CD4-positive, alpha-beta memory T cell (primary cell): Measurements from ENCODE around the gene IGSF6. TPM values are rescaled to one million over a fixed set of nuclear protein-coding genes. Genes with fewer than 3 reads are reported as not detected.
A peak's percentile ranks its signal among the peaks of the same experiment; 100 is the strongest.
"Not testable (repeated sequence)": the region's sequence is repeated elsewhere in the genome, so short reads cannot be mapped to it uniquely, and the experiment has no call there.

ENCODE experiments used
- CTCF ChIA-PET: fragments of 350-600 bp; sonication (Branson Sonifier 250); formaldehyde crosslinking; loops from one replicate; lab custom pipeline; 2021; ENCODE audit warnings: inconsistent platforms; ENCODE audit not compliant: partially characterized antibody; lab: Charles Lee
- POLR2A ChIA-PET: fragments of 350-600 bp; sonication (Branson Sonifier 250); formaldehyde crosslinking; loops from one replicate; lab custom pipeline; 2021; ENCODE audit not compliant: partially characterized antibody; lab: Charles Lee
- DNase-seq, 5 donors: peaks; one replicate each; pipeline versions ENCODE4 v3.0.0 to v3.0.0-alpha.2; 2020 to 2022; ENCODE audit warnings: mixed read lengths in 1 of 5
- H3K27ac ChIP-seq: one replicate; pipeline ENCODE4 v1.7.0; 2013; ENCODE audit warnings: low read depth, low read length
- H3K27me3 ChIP-seq: 2 replicates; pipeline ENCODE4 v1.7.0; 2013; ENCODE audit warnings: mild to moderate bottlenecking, low read length, moderate library complexity; ENCODE audit not compliant: insufficient read depth
- H3K36me3 ChIP-seq: 2 replicates; pipeline ENCODE4 v1.7.0; 2013; ENCODE audit warnings: mild to moderate bottlenecking, low read length, moderate library complexity; ENCODE audit not compliant: insufficient read depth
- H3K4me1 ChIP-seq: 2 replicates; pipeline ENCODE4 v1.7.0; 2013; ENCODE audit warnings: mild to moderate bottlenecking, low read length, moderate library complexity; ENCODE audit not compliant: insufficient read depth
- H3K4me3 ChIP-seq, 2 donors: one replicate each; pipeline ENCODE4 v1.7.0; 2013; ENCODE audit warnings: low read length in 2 of 2, mild to moderate bottlenecking in 1 of 2
- H3K9me3 ChIP-seq, 2 donors: one replicate each; pipeline ENCODE4 v1.7.0; 2013; ENCODE audit warnings: low read length in 2 of 2, control low read depth in 1 of 2; ENCODE audit not compliant: control insufficient read depth in 1 of 2
- H3K27ac Mint-ChIP-seq, 7 donors: one replicate each; pipeline ENCODE4 v1.8.0; 2020 to 2021; ENCODE audit warnings: mixed read lengths in 7 of 7, mild to moderate bottlenecking in 6 of 7, inconsistent platforms in 3 of 7, moderate library complexity in 3 of 7
- H3K27me3 Mint-ChIP-seq, 2 donors: one replicate each; pipeline ENCODE4 v1.8.0; 2020 to 2021; ENCODE audit warnings: mixed read lengths in 2 of 2
- H3K36me3 Mint-ChIP-seq, 2 donors: one replicate each; pipeline ENCODE4 v1.8.0; 2020 to 2021; ENCODE audit warnings: mixed read lengths in 2 of 2, inconsistent platforms in 1 of 2, mild to moderate bottlenecking in 1 of 2
- H3K4me1 Mint-ChIP-seq, 4 donors: one replicate each; pipeline ENCODE4 v1.8.0; 2020 to 2021; ENCODE audit warnings: mixed read lengths in 4 of 4, mild to moderate bottlenecking in 1 of 4
- H3K4me3 Mint-ChIP-seq, 8 donors: one replicate each; pipeline ENCODE4 v1.8.0; 2020 to 2021; ENCODE audit warnings: mixed read lengths in 8 of 8, mild to moderate bottlenecking in 7 of 8, moderate library complexity in 6 of 8, inconsistent platforms in 3 of 8
- H3K9me3 Mint-ChIP-seq, 8 donors: one replicate each; pipeline ENCODE4 v1.8.0; 2020 to 2021; ENCODE audit warnings: mixed read lengths in 8 of 8, mild to moderate bottlenecking in 5 of 8, inconsistent platforms in 3 of 8, moderate library complexity in 1 of 8
- intact Hi-C: fragments of 100-400 bp; cut with micrococcal nuclease; formaldehyde crosslinking; loops from one replicate; pipeline ENCODE4 v1.15.1; 2023
- polyA plus RNA-seq, 2 donors: library from polyadenylated mRNA; unstranded; fragments of 300-500 nt; fragmentation: Illumina TruSeq; gene quantifications; one replicate each; pipeline ENCODE4 v1.2.3, GENCODE V29; 2021
- total RNA-seq, 2 experiments: library from RNA; stranded (reverse); gene quantifications; one replicate each; pipeline ENCODE4 v1.2.3, GENCODE V29; 2021

Gene IGSF6
- total and polyA plus RNA-seq, 4 experiments from 2014 or later, result 0.13 to 5.1 (median 2.1) TPM

DNA sequence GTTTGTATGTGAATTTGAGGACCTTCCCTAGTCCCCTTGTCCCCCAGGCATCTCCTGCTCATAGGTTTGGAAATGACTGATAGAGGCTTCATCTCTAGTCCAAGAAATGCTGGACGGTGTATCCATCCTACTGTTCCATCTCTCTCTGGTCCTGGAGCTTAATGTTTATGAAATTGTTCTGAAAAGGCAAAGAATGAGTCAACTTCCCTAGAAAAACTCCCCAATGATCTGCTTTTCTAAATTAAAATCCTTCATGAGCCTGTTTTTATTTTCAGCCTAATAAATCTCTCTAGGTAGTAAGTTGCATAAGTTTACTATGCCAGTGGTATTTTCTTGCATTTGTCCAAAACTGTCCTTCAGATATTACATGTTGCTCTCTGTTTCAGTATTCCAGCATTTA, 2.1 kb upstream of the IGSF6 start:
- no peaks in the 10 kb centered on the region for H3K9me3 ChIP-seq
- Mint-ChIP-seq H3K36me3 (peaks cover 8 to 27% of the 10 kb centered on the region in 2 donors), H3K9me3 (no peaks in the 10 kb centered on the region), H3K27me3 (no peaks in the 10 kb centered on the region), H3K4me1 (peaks cover 21 to 40% (median 33%) of the 10 kb centered on the region in 4 donors), H3K4me3 (no peak overlapping the region), H3K27ac (peak overlapping the region in 4 of 7 donors; percentile 42 to 81 (median 64))
- intact Hi-C loops, result loop anchor here (10.0 kb wide), 1 partner anchor 150 kb away; no protein-coding TSS in a partner anchor
- DNase-seq, result no peak
- no peak overlapping the region for H3K27ac ChIP-seq
- no peak overlapping the region for H3K4me3 ChIP-seq
- no peaks in the 10 kb centered on the region for H3K27me3 ChIP-seq
- peaks cover 21% of the 10 kb centered on the region for H3K4me1 ChIP-seq
- POLR2A ChIA-PET, result interaction anchor here (0.7 kb wide), 1 partner anchor 153 kb away, joined by 3 read pairs; no protein-coding TSS in a partner anchor
- peaks cover 16% of the 10 kb centered on the region for H3K36me3 ChIP-seq
- CTCF ChIA-PET, result interaction anchor here (0.7 to 3.5 kb wide), 3 partner anchors 8 to 56 kb away, joined by 3 to 83 read pairs (median 3); no protein-coding TSS in a partner anchor

DNA sequence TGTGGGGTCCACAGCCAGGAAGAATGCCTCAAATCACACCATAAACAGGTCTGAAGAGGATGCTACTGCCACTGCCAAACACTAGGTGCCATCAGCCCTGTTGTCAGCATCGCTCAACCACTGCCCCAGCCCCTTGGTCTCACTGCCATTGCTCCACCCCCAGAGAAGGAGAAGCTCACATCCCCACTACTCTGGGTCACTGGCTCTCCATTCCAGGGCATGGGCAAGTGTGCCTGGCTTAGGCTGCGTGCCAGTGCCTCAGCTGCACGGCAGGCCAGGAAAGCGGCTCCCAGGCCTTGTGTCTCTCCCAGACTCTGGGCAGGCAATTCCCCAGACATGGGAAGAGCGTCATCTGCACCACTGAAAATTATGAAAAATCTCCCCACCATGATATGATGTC, 1.2 kb upstream of the IGSF6 start:
- no peak overlapping the region for H3K27ac Mint-ChIP-seq
- Histone ChIP-seq H3K27ac (no peak overlapping the region), H3K36me3 (peaks cover 16% of the 10 kb centered on the region), H3K9me3 (no peaks in the 10 kb centered on the region), H3K27me3 (no peaks in the 10 kb centered on the region), H3K4me1 (peaks cover 29% of the 10 kb centered on the region), H3K4me3 (no peak overlapping the region)
- ChIA-PET POLR2A (interaction anchor here (0.6 to 0.7 kb wide), 2 partner anchors 61 to 152 kb away, joined by 3 read pairs; no protein-coding TSS in a partner anchor), CTCF (interaction anchor here (0.7 kb wide), 1 partner anchor 55 kb away, joined by 3 read pairs; no protein-coding TSS in a partner anchor)
- intact Hi-C loops, result loop anchor here (10.0 kb wide), 1 partner anchor 151 kb away; no protein-coding TSS in a partner anchor
- DNase-seq, result no peak
- no peaks in the 10 kb centered on the region for H3K27me3 Mint-ChIP-seq
- H3K4me3 Mint-ChIP-seq, result no peak overlapping the region
- H3K4me1 Mint-ChIP-seq, result peaks cover 23 to 48% (median 37%) of the 10 kb centered on the region in 4 donors
- no peaks in the 10 kb centered on the region for H3K9me3 Mint-ChIP-seq
- peaks cover 8 to 27% of the 10 kb centered on the region in 2 donors for H3K36me3 Mint-ChIP-seq

DNA sequence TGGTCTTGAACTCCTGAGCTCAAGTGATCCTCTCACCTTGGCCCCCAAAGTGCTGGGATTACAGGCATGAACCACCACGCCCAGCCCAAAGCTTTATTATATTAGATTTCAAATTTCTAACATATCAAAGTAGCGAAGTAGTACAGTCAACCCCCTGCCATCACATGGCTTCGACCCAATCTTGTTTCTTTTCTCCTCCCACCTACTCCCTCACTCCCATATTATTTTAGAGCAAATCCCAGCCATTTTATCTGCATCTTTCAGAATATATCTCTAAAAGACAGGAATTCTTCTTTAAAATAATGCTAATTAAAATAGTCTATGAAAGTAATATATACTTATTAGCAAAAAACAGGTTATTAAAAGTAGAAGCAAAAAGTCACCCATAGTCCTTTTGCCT, 893 bp downstream of the IGSF6 start:
- H3K4me3 Mint-ChIP-seq, result no peak overlapping the region
- Histone ChIP-seq H3K27ac (no peak overlapping the region), H3K27me3 (no peaks in the 10 kb centered on the region), H3K4me1 (peaks cover 34% of the 10 kb centered on the region), H3K36me3 (peaks cover 16% of the 10 kb centered on the region), H3K9me3 (no peaks in the 10 kb centered on the region), H3K4me3 (no peak overlapping the region)
- no peak for DNase-seq
- CTCF ChIA-PET, result interaction anchor here (0.9 to 4.1 kb wide), 4 partner anchors 10 to 57 kb away, joined by 3 to 21 read pairs (median 5); no protein-coding TSS in a partner anchor
- H3K9me3 Mint-ChIP-seq, result no peaks in the 10 kb centered on the region
- H3K27me3 Mint-ChIP-seq, result no peaks in the 10 kb centered on the region
- H3K36me3 Mint-ChIP-seq, result peaks cover 3 to 21% of the 10 kb centered on the region in 2 donors
- intact Hi-C loops, result loop anchor here (10.0 kb wide), 1 partner anchor 153 kb away; no protein-coding TSS in a partner anchor
- H3K27ac Mint-ChIP-seq, result peak overlapping the region in 3 of 7 donors; percentile 32 to 91 (median 69)
- H3K4me1 Mint-ChIP-seq, result peaks cover 24 to 50% (median 38%) of the 10 kb centered on the region in 4 donors
- POLR2A ChIA-PET, result interaction anchor here (1.1 kb wide), 2 partner anchors 10 to 25 kb away, joined by 4 read pairs; no protein-coding TSS in a partner anchor

DNA sequence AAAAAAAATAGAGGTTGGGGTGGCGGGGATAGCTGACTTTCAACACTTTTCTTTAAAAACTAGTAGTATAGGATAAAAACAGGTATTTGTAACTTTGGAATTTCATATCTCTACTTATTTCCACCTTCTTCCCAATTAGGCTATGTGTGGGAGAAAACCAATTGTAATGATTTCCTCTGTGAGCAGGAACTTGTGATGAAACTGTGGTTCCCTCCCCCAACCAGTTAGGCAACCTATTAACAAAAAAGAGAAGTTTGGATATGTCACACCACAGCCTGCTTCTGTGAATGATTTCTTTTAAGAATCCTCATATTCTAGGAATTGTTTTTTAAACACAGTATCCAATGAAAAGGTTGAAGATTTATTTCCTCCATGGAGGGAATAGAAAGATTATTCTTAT, 1.9 kb downstream of the IGSF6 start:
- no peak for DNase-seq
- Histone ChIP-seq H3K27ac (no peak overlapping the region), H3K4me3 (no peak overlapping the region), H3K9me3 (no peaks in the 10 kb centered on the region), H3K27me3 (no peaks in the 10 kb centered on the region), H3K4me1 (peaks cover 43% of the 10 kb centered on the region), H3K36me3 (peaks cover 8% of the 10 kb centered on the region)
- no peak overlapping the region for H3K4me3 Mint-ChIP-seq
- H3K4me1 Mint-ChIP-seq, result peaks cover 33 to 58% (median 44%) of the 10 kb centered on the region in 4 donors
- peaks cover 0 to 13% of the 10 kb centered on the region in 2 donors for H3K36me3 Mint-ChIP-seq
- peak overlapping the region in 3 of 7 donors; percentile 16 to 79 (median 70) for H3K27ac Mint-ChIP-seq
- intact Hi-C loops, result loop anchor here (10.0 kb wide), 1 partner anchor 154 kb away; no protein-coding TSS in a partner anchor
- no peaks in the 10 kb centered on the region for H3K27me3 Mint-ChIP-seq
- no peaks in the 10 kb centered on the region for H3K9me3 Mint-ChIP-seq
- ChIA-PET CTCF (interaction anchor here (1.0 to 4.1 kb wide), 6 partner anchors 9 to 66 kb away, joined by 3 to 21 read pairs (median 5); partner anchors contain the start of gene OTOA), POLR2A (interaction anchor here (1.1 kb wide), 2 partner anchors 11 to 24 kb away, joined by 4 read pairs; no protein-coding TSS in a partner anchor)

DNA sequence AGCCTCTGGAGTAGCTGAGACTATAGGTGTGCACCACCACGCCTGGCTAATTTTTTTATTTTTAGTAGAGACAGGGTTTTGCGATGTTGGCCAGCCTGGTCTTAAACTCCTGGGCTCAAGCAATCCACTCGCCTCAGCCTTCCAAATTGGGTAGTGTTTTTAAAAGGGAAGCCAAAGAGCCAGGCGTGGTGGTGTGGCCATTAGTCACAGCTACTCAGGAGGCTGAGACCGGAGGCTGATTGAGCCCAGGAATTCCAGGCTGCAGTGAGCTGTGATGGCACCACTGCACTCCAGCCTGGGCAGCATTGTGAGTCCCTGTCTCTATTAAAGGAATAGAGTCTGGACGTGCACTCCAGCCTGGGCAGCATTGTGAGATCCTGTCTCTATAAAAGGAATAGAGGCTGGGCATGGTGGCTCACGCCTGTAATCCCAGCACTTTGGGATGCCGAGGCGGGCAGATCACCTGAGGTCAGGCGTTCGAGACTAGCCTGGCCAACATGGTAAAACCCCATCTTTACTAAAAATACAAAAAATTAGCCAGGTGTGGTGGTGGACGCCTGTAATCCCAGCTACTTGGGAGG, 2.5 kb downstream of the IGSF6 start:
- not testable (repeated sequence) for H3K9me3 Mint-ChIP-seq, H3K9me3 ChIP-seq, H3K27ac ChIP-seq, H3K4me3 ChIP-seq, H3K27me3 ChIP-seq, H3K36me3 Mint-ChIP-seq, H3K36me3 ChIP-seq, H3K4me3 Mint-ChIP-seq, H3K27ac Mint-ChIP-seq, DNase-seq, H3K27me3 Mint-ChIP-seq
- H3K4me1 ChIP-seq, result peaks cover 47% of the 10 kb centered on the region
- CTCF ChIA-PET, result interaction anchor here (1.0 to 6.9 kb wide), 7 partner anchors 6 to 65 kb away, joined by 3 to 83 read pairs (median 6); partner anchors contain the start of gene OTOA
- intact Hi-C loops, result loop anchor here (10.0 kb wide), 1 partner anchor 155 kb away; no protein-coding TSS in a partner anchor
- POLR2A ChIA-PET, result interaction anchor here (1.1 to 2.1 kb wide), 3 partner anchors 7 to 23 kb away, joined by 4 to 9 read pairs (median 5); no protein-coding TSS in a partner anchor
- peaks cover 35 to 61% (median 48%) of the 10 kb centered on the region in 4 donors for H3K4me1 Mint-ChIP-seq

DNA sequence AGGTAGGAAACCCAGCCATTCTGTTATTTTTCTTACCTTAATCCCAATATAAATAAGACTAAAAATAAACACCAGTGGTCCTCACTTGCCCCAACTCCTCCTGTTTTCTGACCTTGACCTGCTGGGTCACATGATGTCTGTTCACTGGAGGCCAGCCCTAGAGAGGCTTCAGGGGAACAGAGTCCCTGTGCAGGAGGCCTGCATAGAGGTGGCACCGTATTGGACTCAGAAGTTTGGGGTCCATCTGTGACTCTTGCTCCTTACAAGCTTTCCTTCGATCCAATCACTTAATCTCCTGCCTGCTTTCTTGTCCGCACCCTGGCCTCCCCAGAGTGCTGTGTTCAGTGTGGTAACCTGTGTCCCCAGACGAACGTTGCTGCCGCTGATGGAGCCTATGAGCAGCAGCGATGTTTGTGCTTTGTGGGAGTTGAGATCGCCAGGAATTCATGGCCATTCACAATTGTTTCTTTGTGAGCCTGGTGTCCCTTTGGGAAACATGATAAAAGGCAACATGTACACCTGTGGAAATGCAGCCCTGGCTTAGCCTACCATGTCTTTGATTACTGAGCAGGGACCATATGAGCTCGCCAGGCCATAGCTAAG, 4.7 kb downstream of the IGSF6 start:
- ChIA-PET POLR2A (interaction anchor here (0.7 to 3.3 kb wide), 8 partner anchors 10 to 544 kb away, joined by 3 to 19 read pairs (median 6); no protein-coding TSS in a partner anchor), CTCF (interaction anchor here (0.8 to 6.9 kb wide), 4 partner anchors 8 to 58 kb away, joined by 3 to 83 read pairs (median 12); no protein-coding TSS in a partner anchor)
- Mint-ChIP-seq H3K4me1 (peaks cover 34 to 66% (median 49%) of the 10 kb centered on the region in 4 donors), H3K9me3 (no peaks in the 10 kb centered on the region), H3K27me3 (no peaks in the 10 kb centered on the region), H3K27ac (peak overlapping the region; percentile 91 to 98 (median 95)), H3K36me3 (peaks cover 0 to 1% of the 10 kb centered on the region in 2 donors), H3K4me3 (peak overlapping the region in 7 of 8 donors; percentile 25 to 90 (median 68))
- no peak for DNase-seq
- Histone ChIP-seq H3K4me3 (no peak overlapping the region), H3K9me3 (no peaks in the 10 kb centered on the region), H3K4me1 (peaks cover 60% of the 10 kb centered on the region), H3K27me3 (no peaks in the 10 kb centered on the region), H3K36me3 (no peaks in the 10 kb centered on the region), H3K27ac (peak overlapping the region; percentile 61)
- intact Hi-C loops, result loop anchor here (2.0 kb wide), 1 partner anchor 13 kb away; no protein-coding TSS in a partner anchor
